ENCODE results near the gene FYCO1.

Gene FYCO1

GRCh38 chr3:45890405-45890804 lies 105.2 kb downstream of the FYCO1 start:
- DNase-seq (ENCODE audit: low read depth in 1 of 2, low spot score in 1 of 2): no peak

GRCh38 chr3:45889337-45889736 lies 106.3 kb downstream of the FYCO1 start:
- no peak for DNase-seq (ENCODE audit: low read depth in 1 of 2, low spot score in 1 of 2)

- no peak for DNase-seq (ENCODE audit: low read depth in 1 of 2, low spot score in 1 of 2)
Measured at GRCh38 chr3:45887759-45888511, 107.7 kb downstream of the FYCO1 start.

- DNase-seq (ENCODE audit: low read depth in 1 of 2, low spot score in 1 of 2): no peak
Measured at GRCh38 chr3:45887285-45887684, 108.3 kb downstream of the FYCO1 start.

GRCh38 chr3:45885979-45886705 lies 109.5 kb downstream of the FYCO1 start, which contains the start of gene CCR9:
Gene CCR9 (plus strand): TSS chr3:45886543. CDS start chr3:45894934, 8,391 bp downstream.
- DNase-seq (ENCODE audit: low read depth in 1 of 2, low spot score in 1 of 2): no peak

GRCh38 chr3:45884368-45885201 lies 111.0 kb downstream of the FYCO1 start:
- no peak for DNase-seq (ENCODE audit: low read depth in 1 of 2, low spot score in 1 of 2)

GRCh38 chr3:45881078-45882022 lies 114.3 kb downstream of the FYCO1 start:
- DNase-seq (ENCODE audit: low read depth in 1 of 2, low spot score in 1 of 2): peak in 1 of 2 donors; percentile 27

- no peak for DNase-seq (ENCODE audit: low read depth in 1 of 2, low spot score in 1 of 2)
Measured at GRCh38 chr3:45880725-45881077, 114.9 kb downstream of the FYCO1 start.

GRCh38 chr3:45878124-45878523 lies 117.5 kb downstream of the FYCO1 start:
- DNase-seq (ENCODE audit: low read depth in 1 of 2, low spot score in 1 of 2): no peak

GRCh38 chr3:45874677-45875346 lies 120.8 kb downstream of the FYCO1 start:
- no peak for DNase-seq (ENCODE audit: low read depth in 1 of 2, low spot score in 1 of 2)

GRCh38 chr3:45873638-45874037 lies 122.0 kb downstream of the FYCO1 start:
- no peak for DNase-seq (ENCODE audit: low read depth in 1 of 2, low spot score in 1 of 2)

GRCh38 chr3:45873036-45873435 lies 122.6 kb downstream of the FYCO1 start:
- DNase-seq (ENCODE audit: low read depth in 1 of 2, low spot score in 1 of 2): no peak

GRCh38 chr3:45872569-45872968 lies 123.1 kb downstream of the FYCO1 start:
- DNase-seq (ENCODE audit: low read depth in 1 of 2, low spot score in 1 of 2): no peak

GRCh38 chr3:45871780-45872179 lies 123.8 kb downstream of the FYCO1 start:
- DNase-seq (ENCODE audit: low read depth in 1 of 2, low spot score in 1 of 2): no peak

GRCh38 chr3:45870099-45870498 lies 125.5 kb downstream of the FYCO1 start:
- peak in 1 of 2 donors; percentile 26 for DNase-seq (ENCODE audit: low read depth in 1 of 2, low spot score in 1 of 2)

- no peak for DNase-seq (ENCODE audit: low read depth in 1 of 2, low spot score in 1 of 2)
Measured at GRCh38 chr3:45869638-45870037, 126.0 kb downstream of the FYCO1 start.

GRCh38 chr3:45868650-45869049 lies 127.0 kb downstream of the FYCO1 start:
- no peak for DNase-seq (ENCODE audit: low read depth in 1 of 2, low spot score in 1 of 2)

- no peak for DNase-seq (ENCODE audit: low read depth in 1 of 2, low spot score in 1 of 2)
Measured at GRCh38 chr3:45868213-45868612, 127.4 kb downstream of the FYCO1 start.
